H9 (cell line): ENCODE results near the gene PRR36. TPM values are rescaled to one million over a fixed set of nuclear protein-coding genes. Genes with fewer than 3 reads are reported as not detected.

Source experiments
- DNase-seq: peaks from one replicate; pipeline ENCODE4 v3.0.0-alpha.2; 2017
- H2AFZ ChIP-seq: one replicate; pipeline ENCODE4 v1.6.1; 2013; ENCODE audit warnings: mild to moderate bottlenecking, low read length, control low read depth, moderate library complexity
- H2AK5ac ChIP-seq: 2 replicates; pipeline ENCODE4 v1.6.1; 2013; ENCODE audit warnings: low read length, control low read depth, mixed read lengths; ENCODE audit not compliant: insufficient read length
- H2BK120ac ChIP-seq: one replicate; pipeline ENCODE4 v1.6.1; 2013; ENCODE audit warnings: low read depth, mild to moderate bottlenecking, low read length, control low read depth, inconsistent platforms; ENCODE audit not compliant: poor library complexity, severe bottlenecking
- H2BK12ac ChIP-seq: 2 replicates; pipeline ENCODE4 v1.6.1; 2013; ENCODE audit warnings: low read length, control low read depth, mixed read lengths, low read depth; ENCODE audit not compliant: insufficient read length
- H2BK15ac ChIP-seq: 2 replicates; pipeline ENCODE4 v1.6.1; 2013; ENCODE audit warnings: low read depth, low read length, control low read depth
- H2BK20ac ChIP-seq: one replicate; pipeline ENCODE4 v1.6.1; 2013; ENCODE audit warnings: low read depth, mild to moderate bottlenecking, low read length, control low read depth, inconsistent platforms; ENCODE audit not compliant: poor library complexity, severe bottlenecking
- H2BK5ac ChIP-seq: 2 replicates; pipeline ENCODE4 v1.6.1; 2013; ENCODE audit warnings: low read length, control low read depth, mixed read lengths; ENCODE audit not compliant: insufficient read length
- H3K14ac ChIP-seq: 2 replicates; pipeline ENCODE4 v1.6.1; 2013; ENCODE audit warnings: low read length, control low read depth; ENCODE audit not compliant: insufficient read depth
- H3K18ac ChIP-seq: 2 replicates; pipeline ENCODE4 v1.6.1; 2013; ENCODE audit warnings: low read depth, mild to moderate bottlenecking, mixed read lengths, low read length, control low read depth; ENCODE audit not compliant: insufficient read length
- H3K23ac ChIP-seq: 2 replicates; pipeline ENCODE4 v1.6.1; 2013; ENCODE audit warnings: low read length, control low read depth, mixed read lengths, low read depth; ENCODE audit not compliant: insufficient read length
- H3K23me2 ChIP-seq: 2 replicates; pipeline ENCODE4 v1.6.1; 2013; ENCODE audit warnings: low read depth, mild to moderate bottlenecking, mixed read lengths, low read length, control low read depth; ENCODE audit not compliant: insufficient read length, poor library complexity, severe bottlenecking
- H3K27ac ChIP-seq: 2 replicates; pipeline ENCODE4 v1.5.1; 2013; ENCODE audit warnings: low read length, control low read depth, mixed read lengths, low read depth; ENCODE audit not compliant: insufficient read length
- H3K27me3 ChIP-seq: 2 replicates; pipeline ENCODE4 v1.6.1; 2013; ENCODE audit warnings: low read length, control low read depth, inconsistent platforms; ENCODE audit not compliant: insufficient read depth
- H3K4ac ChIP-seq: 2 replicates; pipeline ENCODE4 v1.6.1; 2013; ENCODE audit warnings: low read depth, mild to moderate bottlenecking, control low read depth, inconsistent platforms, low read length, moderate library complexity
- H3K4me1 ChIP-seq: 2 replicates; pipeline ENCODE4 v1.6.1; 2013; ENCODE audit warnings: low read length, control low read depth, inconsistent platforms; ENCODE audit not compliant: insufficient read depth
- H3K4me2 ChIP-seq: 2 replicates; pipeline ENCODE4 v1.6.1; 2013; ENCODE audit warnings: low read length, control low read depth, mixed read lengths; ENCODE audit not compliant: insufficient read length, insufficient read depth
- H3K56ac ChIP-seq: 2 replicates; pipeline ENCODE4 v1.6.1; 2013; ENCODE audit warnings: low read depth, mild to moderate bottlenecking, mixed read lengths, low read length, control low read depth; ENCODE audit not compliant: insufficient read length
- H3K79me1 ChIP-seq: 2 replicates; pipeline ENCODE4 v1.6.1; 2013; ENCODE audit warnings: low read depth, mild to moderate bottlenecking, moderate library complexity, low read length, control low read depth, inconsistent platforms; ENCODE audit not compliant: insufficient read depth, poor library complexity, severe bottlenecking
- H3K79me2 ChIP-seq: 2 replicates; pipeline ENCODE4 v1.6.1; 2013; ENCODE audit warnings: low read length, control low read depth, inconsistent platforms; ENCODE audit not compliant: insufficient read depth
- H3K9ac ChIP-seq: 2 replicates; pipeline ENCODE4 v1.6.1; 2013; ENCODE audit warnings: low read length, control low read depth, mixed read lengths; ENCODE audit not compliant: insufficient read length; ENCODE audit errors: extremely low read depth
- H3K9me3 ChIP-seq: one replicate; pipeline ENCODE4 v1.6.1; 2013; ENCODE audit warnings: low read depth, low read length, inconsistent platforms; ENCODE audit not compliant: control insufficient read depth
- H3T11ph ChIP-seq: one replicate; pipeline ENCODE4 v1.6.1; 2013; ENCODE audit warnings: mild to moderate bottlenecking, low read length, control low read depth, inconsistent platforms
- H4K20me1 ChIP-seq: one replicate; pipeline ENCODE4 v1.6.1; 2013; ENCODE audit not compliant: control insufficient read depth, insufficient read length, insufficient read depth
- H4K5ac ChIP-seq: 2 replicates; pipeline ENCODE4 v1.6.1; 2013; ENCODE audit warnings: low read depth, mild to moderate bottlenecking, mixed read lengths, low read length, control low read depth; ENCODE audit not compliant: insufficient read length
- H4K8ac ChIP-seq: replicated peaks from 2 replicates; pipeline ENCODE4 v1.6.1; 2013; ENCODE audit warnings: low read length, control low read depth, mixed read lengths, low read depth; ENCODE audit not compliant: insufficient read length
- H4K91ac ChIP-seq: 2 replicates; pipeline ENCODE4 v1.6.1; 2013; ENCODE audit warnings: low read depth, mild to moderate bottlenecking, moderate library complexity, mixed read lengths, low read length, control low read depth; ENCODE audit not compliant: insufficient read length
- H3K27ac Mint-ChIP-seq, 3 experiments: 2 replicates in 2 of 3; 3 replicates in 1 of 3; pipeline ENCODE4 v1.8.0; 2020 to 2021; ENCODE audit warnings: mixed read lengths in 3 of 3, mild to moderate bottlenecking in 1 of 3, moderate library complexity in 1 of 3
- H3K27me3 Mint-ChIP-seq: 2 replicates; pipeline ENCODE4 v1.8.0; 2021; ENCODE audit warnings: low read depth, mild to moderate bottlenecking, moderate library complexity, mixed read lengths
- H3K36me3 Mint-ChIP-seq, 3 experiments: 2 replicates in 2 of 3; 3 replicates in 1 of 3; pipeline ENCODE4 v1.8.0; 2020 to 2021; ENCODE audit warnings: low read depth in 3 of 3, mixed read lengths in 3 of 3; ENCODE audit not compliant: insufficient read depth in 1 of 3
- H3K4me1 Mint-ChIP-seq, 2 experiments: 2 replicates each; pipeline ENCODE4 v1.8.0; 2020; ENCODE audit warnings: mixed read lengths in 2 of 2
- H3K4me3 Mint-ChIP-seq, 2 experiments: 2 replicates in 1 of 2; 3 replicates in 1 of 2; pipeline ENCODE4 v1.8.0; 2020 to 2021; ENCODE audit warnings: mild to moderate bottlenecking in 2 of 2, mixed read lengths in 2 of 2, moderate library complexity in 1 of 2
- H3K9me3 Mint-ChIP-seq, 2 experiments: 2 replicates in 1 of 2; 3 replicates in 1 of 2; pipeline ENCODE4 v1.8.0; 2020; ENCODE audit warnings: mild to moderate bottlenecking in 2 of 2, mixed read lengths in 2 of 2, moderate library complexity in 1 of 2
- CTCF ChIP-seq: fragments of 200-600 bp; sonication (generic); conservative IDR thresholded peaks from 3 replicates; pipeline ENCODE4 v1.8.0; 2021; ENCODE audit warnings: antibody characterized with exemption, mild to moderate bottlenecking
- WGBS: extraction: QIAGEN DNeasy Blood & Tissue Kit; methylation state at CpG from one replicate; pipeline ENCODE4 v1.1.7; 2013; ENCODE audit warnings: missing lambda C conversion rate, low lambda C conversion rate, mixed read lengths; ENCODE audit not compliant: insufficient read length; ENCODE audit errors: extremely low coverage; 5-methylcytosine and 5-hydroxymethylcytosine counted together
- total RNA-seq: library from RNA; stranded (reverse); gene quantifications from 2 replicates; pipeline ENCODE4 v1.2.1, GENCODE V29; 2021

The PRR36 gene
- total RNA-seq, 1 experiment from 2014 or later: 20.4 TPM

- no CpG with 5 or more reads among the region's 13 CpGs for WGBS
- Histone ChIP-seq H3K4me2 (no peak overlapping the region), H3K18ac (no peak overlapping the region), H2BK120ac (no peak overlapping the region), H4K8ac (no peak overlapping the region), H3K27ac (no peak overlapping the region), H3K9ac (no peak overlapping the region), H3K79me2 (no peaks in the 10 kb centered on the region; the same call in 1 of the 2 replicates), H2BK12ac (no peak overlapping the region), H3K9me3 (no peaks in the 10 kb centered on the region), H3K4ac (no peak overlapping the region), H3K14ac (no peak overlapping the region), H3K23ac (no peak overlapping the region), H2BK20ac (no peak overlapping the region), H3T11ph (no peak overlapping the region), H3K56ac (no peak overlapping the region), H4K91ac (no peak overlapping the region), H2AFZ (no peak overlapping the region), H3K23me2 (no peaks in the 10 kb centered on the region), H2AK5ac (no peak overlapping the region), H4K20me1 (no peaks in the 10 kb centered on the region), H3K79me1 (no peaks in the 10 kb centered on the region), H3K27me3 (no peaks in the 10 kb centered on the region), H3K4me1 (no peaks in the 10 kb centered on the region), H2BK5ac (no peak overlapping the region), H4K5ac (no peak overlapping the region), H2BK15ac (no peak overlapping the region)
- peaks cover 7 to 13% (median 11%) of the 10 kb centered on the region in 3 experiments; a peak in 6 of 7 replicates for H3K36me3 Mint-ChIP-seq
- H3K27ac Mint-ChIP-seq: no peak overlapping the region
- H3K4me1 Mint-ChIP-seq: peaks cover 0 to 6% of the 10 kb centered on the region in 2 experiments; a peak in 2 of 4 replicates
- TF ChIP-seq CTCF: no peak
- no peaks in the 10 kb centered on the region for H3K9me3 Mint-ChIP-seq
- H3K27me3 Mint-ChIP-seq: peaks cover 2% of the 10 kb centered on the region
- DNase-seq: no peak
- no peak overlapping the region for H3K4me3 Mint-ChIP-seq
These were observed 21.4 kb upstream of the PRR36 start for GRCh38 chr19:7895565-7895964.
